ENCODE measurements around the gene MDM1. TPM values are rescaled to one million over a fixed set of nuclear protein-coding genes. Genes with fewer than 3 reads are reported as not detected.

The MDM1 gene
- total RNA-seq, 1 experiment from 2014 or later = 10.6 TPM

DNA sequence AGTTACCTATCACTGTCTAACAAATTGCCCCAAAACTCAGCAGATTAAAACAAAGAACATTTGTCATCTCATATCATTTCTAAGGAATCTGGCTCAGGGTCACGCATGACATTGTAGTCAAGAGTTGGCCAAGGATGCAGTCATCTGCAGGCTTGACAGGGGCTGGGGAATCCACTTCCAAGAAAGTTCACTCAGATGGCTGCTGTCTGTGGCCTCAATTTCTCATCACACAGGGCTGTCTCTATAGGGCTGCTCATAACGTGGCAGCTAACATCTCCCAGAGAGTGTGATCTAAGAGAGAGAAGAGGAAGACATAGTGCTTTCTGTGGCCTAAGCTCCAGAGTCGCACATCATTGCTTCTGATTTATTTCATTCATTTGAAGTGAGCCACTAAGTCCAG is 61.8 kb downstream of the MDM1 start:
- Histone ChIP-seq H4K20me1 (ENCODE audit: control insufficient read depth, insufficient read depth, insufficient read length) (no peaks in the 10 kb centered on the region), H3K56ac (ENCODE audit: insufficient read length, low read depth, low read length) (no peak overlapping the region), H2BK120ac (ENCODE audit: low read depth, low read length, poor library complexity, severe bottlenecking) (no peak overlapping the region), H3K23ac (ENCODE audit: insufficient read length, low read depth, low read length) (no peak overlapping the region), H4K91ac (ENCODE audit: insufficient read length, low read depth, low read length) (no peak overlapping the region), H3K79me2 (ENCODE audit: insufficient read depth, low read length) (no peaks in the 10 kb centered on the region), H3K18ac (ENCODE audit: insufficient read length, low read depth, low read length) (no peak overlapping the region), H3K4me1 (ENCODE audit: insufficient read depth, low read length) (no peaks in the 10 kb centered on the region), H3T11ph (ENCODE audit: low read length) (no peak overlapping the region), H3K27me3 (ENCODE audit: insufficient read depth, low read length) (no peaks in the 10 kb centered on the region), H3K23me2 (ENCODE audit: insufficient read length, low read depth, low read length, poor library complexity, severe bottlenecking) (no peaks in the 10 kb centered on the region), H3K4me2 (ENCODE audit: insufficient read depth, insufficient read length, low read length) (no peak overlapping the region), H3K79me1 (ENCODE audit: insufficient read depth, low read depth, low read length, poor library complexity, severe bottlenecking) (no peaks in the 10 kb centered on the region), H2BK20ac (ENCODE audit: low read depth, low read length, poor library complexity, severe bottlenecking) (no peak overlapping the region), H2BK12ac (ENCODE audit: insufficient read length, low read depth, low read length) (no peak overlapping the region), H4K8ac (replicated peaks; ENCODE audit: insufficient read length, low read depth, low read length) (no peak overlapping the region), H3K9me3 (ENCODE audit: control insufficient read depth, low read depth, low read length) (no peaks in the 10 kb centered on the region), H3K9ac (ENCODE audit: extremely low read depth, insufficient read length, low read length) (no peak overlapping the region), H2AK5ac (ENCODE audit: insufficient read length, low read length) (no peak overlapping the region), H3K14ac (ENCODE audit: insufficient read depth, low read length) (no peak overlapping the region), H2AFZ (ENCODE audit: low read length) (no peak overlapping the region), H4K5ac (ENCODE audit: insufficient read length, low read depth, low read length) (no peak overlapping the region), H2BK5ac (ENCODE audit: insufficient read length, low read length) (no peak overlapping the region), H3K27ac (ENCODE audit: insufficient read length, low read depth, low read length) (no peak overlapping the region), H2BK15ac (ENCODE audit: low read depth, low read length) (no peak overlapping the region), H3K4ac (ENCODE audit: low read depth, low read length) (no peak overlapping the region)
- H3K4me3 Mint-ChIP-seq = no peak overlapping the region
- H3K27me3 Mint-ChIP-seq (ENCODE audit: low read depth) = no peaks in the 10 kb centered on the region; the same call in 1 of the 2 replicates
- no peak overlapping the region for H3K27ac Mint-ChIP-seq
- DNase-seq = no peak
- no CpG with 5 or more reads among the region's 3 CpGs for WGBS (ENCODE audit: extremely low coverage, insufficient read length, low lambda C conversion rate)
- H3K4me1 Mint-ChIP-seq = no peaks in the 10 kb centered on the region; a peak in 1 of 4 replicates
- H3K36me3 Mint-ChIP-seq (ENCODE audit: insufficient read depth in 1 of 3, low read depth in 3 of 3) = no peaks in the 10 kb centered on the region
- H3K9me3 Mint-ChIP-seq = no peaks in the 10 kb centered on the region
- TF ChIP-seq, protein P1, sequence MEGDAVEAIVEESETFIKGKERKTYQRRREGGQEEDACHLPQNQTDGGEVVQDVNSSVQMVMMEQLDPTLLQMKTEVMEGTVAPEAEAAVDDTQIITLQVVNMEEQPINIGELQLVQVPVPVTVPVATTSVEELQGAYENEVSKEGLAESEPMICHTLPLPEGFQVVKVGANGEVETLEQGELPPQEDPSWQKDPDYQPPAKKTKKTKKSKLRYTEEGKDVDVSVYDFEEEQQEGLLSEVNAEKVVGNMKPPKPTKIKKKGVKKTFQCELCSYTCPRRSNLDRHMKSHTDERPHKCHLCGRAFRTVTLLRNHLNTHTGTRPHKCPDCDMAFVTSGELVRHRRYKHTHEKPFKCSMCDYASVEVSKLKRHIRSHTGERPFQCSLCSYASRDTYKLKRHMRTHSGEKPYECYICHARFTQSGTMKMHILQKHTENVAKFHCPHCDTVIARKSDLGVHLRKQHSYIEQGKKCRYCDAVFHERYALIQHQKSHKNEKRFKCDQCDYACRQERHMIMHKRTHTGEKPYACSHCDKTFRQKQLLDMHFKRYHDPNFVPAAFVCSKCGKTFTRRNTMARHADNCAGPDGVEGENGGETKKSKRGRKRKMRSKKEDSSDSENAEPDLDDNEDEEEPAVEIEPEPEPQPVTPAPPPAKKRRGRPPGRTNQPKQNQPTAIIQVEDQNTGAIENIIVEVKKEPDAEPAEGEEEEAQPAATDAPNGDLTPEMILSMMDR (conservative IDR thresholded peaks at IDR 0.05) = no peak

All from H9 (cell line).